PC-3 (cell line): ENCODE data around the gene DHDDS. TPM values are rescaled to one million over a fixed set of nuclear protein-coding genes. Genes with fewer than 3 reads are reported as not detected.

Source experiments
- ATAC-seq: fragments of 200-7000 bp; cut with Tn5 transposase; 2 replicates; pipeline ENCODE4 v1.9.1; 2020; ENCODE audit warnings: mild to moderate bottlenecking, moderate library complexity
- BruUV-seq: library from RNA; stranded (reverse); fragments of 400-500 nt; replicated peaks from 2 replicates; lab custom pipeline; 2021; lab: Mats Ljungman, UMichigan
- CTCF ChIA-PET: fragments of 300-600 bp; sonication (Branson Sonifier 250); formaldehyde crosslinking; loops from one replicate; lab custom pipeline; 2022; ENCODE audit warnings: antibody characterized with exemption; lab: Charles Lee
- POLR2A ChIA-PET: fragments of 300-600 bp; sonication (Branson Sonifier 250); formaldehyde crosslinking; loops from one replicate; lab custom pipeline; 2022; ENCODE audit warnings: antibody characterized with exemption; ENCODE audit not compliant: unreplicated experiment; lab: Charles Lee
- DNase-seq: peaks from one replicate; pipeline ENCODE4 v3.0.0-alpha.2; 2015
- H2AFZ ChIP-seq: fragments of 300-600 bp; sonication (generic); 2 replicates; pipeline ENCODE4 v1.6.0; 2016; ENCODE audit warnings: antibody characterized with exemption, low read length
- H3F3A ChIP-seq: fragments of 300-600 bp; sonication (generic); one replicate; pipeline ENCODE4 v1.6.0; 2017; ENCODE audit warnings: antibody characterized with exemption, low read length, control low read depth, mild to moderate bottlenecking; ENCODE audit not compliant: unreplicated experiment
- H3K27ac ChIP-seq: fragments of 300-600 bp; sonication (generic); 2 replicates; pipeline ENCODE4 v1.5.1; 2016; ENCODE audit warnings: mild to moderate bottlenecking, low read length
- H3K27me3 ChIP-seq: fragments of 300-600 bp; sonication (generic); 2 replicates; pipeline ENCODE4 v1.6.1; 2016; ENCODE audit warnings: low read length, mixed read lengths
- H3K36me3 ChIP-seq: fragments of 300-600 bp; sonication (generic); 2 replicates; pipeline ENCODE4 v1.6.1; 2016; ENCODE audit warnings: low read depth, mixed run types, low read length, mixed read lengths
- H3K4me1 ChIP-seq: fragments of 300-600 bp; sonication (generic); 2 replicates; pipeline ENCODE4 v1.5.1; 2016; ENCODE audit warnings: low read length; ENCODE audit not compliant: insufficient read depth
- H3K4me2 ChIP-seq: fragments of 300-600 bp; sonication (generic); 2 replicates; pipeline ENCODE4 v1.6.0; 2016; ENCODE audit warnings: low read length
- H3K4me3 ChIP-seq: fragments of 300-600 bp; sonication (generic); 2 replicates; pipeline ENCODE4 v1.5.1; 2016; ENCODE audit warnings: mild to moderate bottlenecking, low read length, mixed read lengths
- H3K79me2 ChIP-seq: fragments of 300-600 bp; sonication (generic); 2 replicates; pipeline ENCODE4 v1.6.1; 2017; ENCODE audit warnings: low read length, mixed read lengths
- H3K9ac ChIP-seq: fragments of 300-600 bp; sonication (generic); 2 replicates; pipeline ENCODE4 v1.6.0; 2016; ENCODE audit warnings: mild to moderate bottlenecking, low read length
- H3K9me2 ChIP-seq: fragments of 300-600 bp; sonication (generic); replicated peaks from 2 replicates; pipeline ENCODE4 v1.6.1; 2016; ENCODE audit warnings: mixed run types, low read length, mixed read lengths
- H3K9me3 ChIP-seq: fragments of 300-600 bp; sonication (generic); 2 replicates; pipeline ENCODE4 v1.6.1; 2016; ENCODE audit warnings: low read length, mixed read lengths
- H4K20me1 ChIP-seq: fragments of 300-600 bp; sonication (generic); 2 replicates; pipeline ENCODE4 v1.6.1; 2016; ENCODE audit warnings: low read length, mixed read lengths
- EZH2 ChIP-seq: fragments of 300-600 bp; sonication (generic); IDR thresholded peaks from one replicate; pipeline ENCODE4 v1.6.1; 2017; ENCODE audit warnings: antibody characterized with exemption, mild to moderate bottlenecking, low read length; ENCODE audit not compliant: unreplicated experiment
- EZH2phosphoT487 ChIP-seq: fragments of 300-600 bp; sonication (generic); IDR thresholded peaks from 2 replicates; pipeline ENCODE4 v1.6.1; 2018; ENCODE audit warnings: mild to moderate bottlenecking, antibody characterized with exemption, low read length, borderline replicate concordance
- intact Hi-C: fragments of 100-400 bp; cut with micrococcal nuclease; formaldehyde crosslinking; loops from 2 replicates; pipeline ENCODE4 v1.9.0; 2023
- total RNA-seq: library from RNA; depleted of rRNA; stranded (reverse); fragments of >200 nt; gene quantifications from 2 replicates; pipeline ENCODE4 v1.2.3, GENCODE V29; 2014
- TF ChIP-seq, protein P1 (sequence below): fragments of 300-600 bp; sonication (generic); conservative IDR thresholded peaks from 2 replicates; pipeline ENCODE4 v1.5.1; 2017; ENCODE audit warnings: antibody characterized with exemption, low read depth, mild to moderate bottlenecking, low read length

Gene DHDDS
- total RNA-seq, 1 experiment from 2014 or later, result 49.6 TPM

DNA sequence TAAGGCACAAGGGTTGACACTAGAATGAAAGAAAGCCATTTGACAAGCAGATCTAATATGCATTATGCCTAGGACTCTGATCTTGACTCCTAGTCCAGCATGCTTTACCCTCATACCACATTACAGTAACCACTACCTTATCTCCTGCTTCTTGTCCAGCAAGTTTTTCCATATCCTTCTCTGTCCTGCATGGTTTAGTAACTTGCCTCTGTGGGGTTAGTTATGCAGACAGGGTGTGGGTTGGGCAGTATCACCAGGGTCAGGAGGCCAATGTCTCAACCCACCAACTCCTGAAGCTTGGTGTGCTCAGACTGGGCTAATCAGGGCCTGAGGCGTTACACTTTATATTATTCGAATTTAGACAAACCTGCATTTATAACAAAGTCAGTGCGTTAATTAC lies 18.8 kb downstream of the DHDDS start:
- POLR2A ChIA-PET, result no interaction called here
- H3K27me3 ChIP-seq, result no peaks in the 10 kb centered on the region
- no peak overlapping the region for H3K4me2 ChIP-seq
- no peaks in the 10 kb centered on the region for H3K9me2 ChIP-seq
- H3K36me3 ChIP-seq, result peaks cover 27% of the 10 kb centered on the region
- BruUV-seq, result no TSS peak
- no peak for DNase-seq
- CTCF ChIA-PET, result no interaction called here
- intact Hi-C loops, result no loop called here
- no peak overlapping the region for H3K27ac ChIP-seq
- H4K20me1 ChIP-seq, result no peaks in the 10 kb centered on the region
- no peak overlapping the region for H3K4me3 ChIP-seq
- TF ChIP-seq, protein P1, sequence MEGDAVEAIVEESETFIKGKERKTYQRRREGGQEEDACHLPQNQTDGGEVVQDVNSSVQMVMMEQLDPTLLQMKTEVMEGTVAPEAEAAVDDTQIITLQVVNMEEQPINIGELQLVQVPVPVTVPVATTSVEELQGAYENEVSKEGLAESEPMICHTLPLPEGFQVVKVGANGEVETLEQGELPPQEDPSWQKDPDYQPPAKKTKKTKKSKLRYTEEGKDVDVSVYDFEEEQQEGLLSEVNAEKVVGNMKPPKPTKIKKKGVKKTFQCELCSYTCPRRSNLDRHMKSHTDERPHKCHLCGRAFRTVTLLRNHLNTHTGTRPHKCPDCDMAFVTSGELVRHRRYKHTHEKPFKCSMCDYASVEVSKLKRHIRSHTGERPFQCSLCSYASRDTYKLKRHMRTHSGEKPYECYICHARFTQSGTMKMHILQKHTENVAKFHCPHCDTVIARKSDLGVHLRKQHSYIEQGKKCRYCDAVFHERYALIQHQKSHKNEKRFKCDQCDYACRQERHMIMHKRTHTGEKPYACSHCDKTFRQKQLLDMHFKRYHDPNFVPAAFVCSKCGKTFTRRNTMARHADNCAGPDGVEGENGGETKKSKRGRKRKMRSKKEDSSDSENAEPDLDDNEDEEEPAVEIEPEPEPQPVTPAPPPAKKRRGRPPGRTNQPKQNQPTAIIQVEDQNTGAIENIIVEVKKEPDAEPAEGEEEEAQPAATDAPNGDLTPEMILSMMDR, result no peak
- TF ChIP-seq EZH2 (no peak), EZH2phosphoT487 (no peak)
- H3K9ac ChIP-seq, result no peak overlapping the region
- no peak for ATAC-seq
- no peaks in the 10 kb centered on the region for H3F3A ChIP-seq
- H3K79me2 ChIP-seq, result no peaks in the 10 kb centered on the region
- no peak overlapping the region for H2AFZ ChIP-seq
- H3K4me1 ChIP-seq, result no peaks in the 10 kb centered on the region
- no peaks in the 10 kb centered on the region for H3K9me3 ChIP-seq

DNA sequence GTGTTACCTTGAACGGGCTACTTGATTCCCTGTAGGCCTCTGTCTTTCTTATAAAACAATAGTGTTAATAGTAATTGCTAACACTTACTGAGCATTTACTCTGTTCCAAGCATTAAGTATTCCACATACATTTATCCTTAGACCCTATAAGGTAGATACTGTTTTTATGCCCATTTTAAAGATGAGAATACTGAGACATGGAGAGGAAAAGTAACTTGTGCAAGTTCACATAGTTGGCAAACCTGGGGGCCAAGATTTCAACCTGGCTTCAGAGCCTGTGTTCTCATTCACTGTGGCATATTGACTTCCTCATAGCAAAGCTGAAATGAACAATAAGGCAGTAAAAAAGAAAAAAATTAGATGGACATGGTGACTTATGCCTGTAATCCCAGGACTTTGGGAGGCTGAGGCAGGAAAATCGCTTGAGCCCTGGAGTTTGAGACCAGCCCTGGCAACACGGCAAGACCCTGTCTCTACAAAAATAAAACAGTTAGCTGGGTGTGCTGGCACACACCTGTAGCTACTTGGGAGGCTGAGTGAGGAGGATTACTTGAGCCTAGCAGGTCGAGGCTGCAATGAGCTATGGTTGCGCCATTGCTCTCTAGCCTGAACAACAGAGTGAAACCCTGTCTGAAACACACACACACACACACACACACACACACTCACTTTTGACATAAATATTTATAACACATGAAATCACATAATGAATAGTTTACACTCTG lies 20.5 kb downstream of the DHDDS start:
- no peaks in the 10 kb centered on the region for H4K20me1 ChIP-seq
- H3K9ac ChIP-seq, result no peak overlapping the region
- no peak overlapping the region for H3K4me3 ChIP-seq
- ATAC-seq (0 out of 2 replicates have a peak, but pooled peaks have one; percentile 18), DNase-seq (no peak)
- H3K79me2 ChIP-seq, result no peaks in the 10 kb centered on the region
- H3K27ac ChIP-seq, result no peak overlapping the region
- H3K4me1 ChIP-seq, result no peaks in the 10 kb centered on the region
- H3K36me3 ChIP-seq, result peaks cover 28% of the 10 kb centered on the region
- H3F3A ChIP-seq, result no peaks in the 10 kb centered on the region
- no TSS peak for BruUV-seq
- intact Hi-C loops, result no loop called here
- H3K27me3 ChIP-seq, result no peaks in the 10 kb centered on the region
- H3K4me2 ChIP-seq, result no peak overlapping the region
- TF ChIP-seq, protein P1, result no peak
- TF ChIP-seq EZH2phosphoT487 (no peak), EZH2 (no peak)
- ChIA-PET CTCF (no interaction called here), POLR2A (no interaction called here)
- H3K9me2 ChIP-seq, result no peaks in the 10 kb centered on the region
- no peak overlapping the region for H2AFZ ChIP-seq
- H3K9me3 ChIP-seq, result no peaks in the 10 kb centered on the region

DNA sequence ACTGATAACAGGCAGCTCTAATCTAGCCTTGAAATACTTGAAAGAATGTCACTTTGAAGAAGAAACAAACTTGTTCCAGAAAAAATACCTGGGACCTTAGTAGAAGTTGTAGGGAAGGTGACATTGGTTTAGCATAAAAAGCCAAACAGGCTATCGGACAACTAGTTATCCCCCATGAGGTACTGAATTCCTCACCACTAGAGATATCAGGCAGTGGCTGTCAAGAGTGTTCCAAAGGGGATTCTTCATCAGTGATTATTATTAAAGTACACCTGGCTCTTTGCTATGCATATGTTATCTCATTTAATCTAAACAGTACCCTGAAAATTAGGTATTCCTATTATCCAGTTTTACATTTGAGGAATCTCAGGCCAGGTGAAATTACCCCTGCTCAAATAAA lies 27.0 kb downstream of the DHDDS start:
- DNase-seq (no peak), ATAC-seq (no peak)
- Histone ChIP-seq H3K27ac (no peak overlapping the region), H3F3A (no peaks in the 10 kb centered on the region), H3K9me3 (no peaks in the 10 kb centered on the region), H3K27me3 (no peaks in the 10 kb centered on the region), H4K20me1 (no peaks in the 10 kb centered on the region), H3K4me2 (no peak overlapping the region), H3K36me3 (peaks cover 18% of the 10 kb centered on the region; the same call in 1 of the 2 replicates), H2AFZ (no peak overlapping the region), H3K9ac (no peak overlapping the region), H3K9me2 (no peaks in the 10 kb centered on the region), H3K4me1 (no peaks in the 10 kb centered on the region), H3K4me3 (no peak overlapping the region), H3K79me2 (no peaks in the 10 kb centered on the region)
- no TSS peak for BruUV-seq
- intact Hi-C loops, result no loop called here
- no peak for TF ChIP-seq EZH2
- no peak for TF ChIP-seq EZH2phosphoT487
- TF ChIP-seq, protein P1, result no peak
- CTCF ChIA-PET, result no interaction called here
- POLR2A ChIA-PET, result no interaction called here
